Measurements from ENCODE around the gene ZNF790.

The ZNF790 gene

GRCh38 chr19:36837906-36838783, at the start of gene ZNF790:
ZNF790 (minus strand) TSS chr19:36838387; CDS start chr19:36825619, 12,768 bp downstream.
- peak within 1 kb of the TSS; percentile 71 for H3K4me3 Mint-ChIP-seq
- H3K27ac Mint-ChIP-seq, result peak within 1 kb of the TSS; percentile 67
- H3K36me3 Mint-ChIP-seq (ENCODE audit: low read depth), result peaks cover 42% of the 10 kb centered on the region
- H3K9me3 Mint-ChIP-seq, result peaks cover 44% of the 10 kb centered on the region
- H3K4me1 Mint-ChIP-seq (ENCODE audit: low read depth), result peaks cover 4% of the 10 kb centered on the region
- H3K27me3 Mint-ChIP-seq (ENCODE audit: low read depth), result no peaks in the 10 kb centered on the region

GRCh38 chr19:36876993-36877938, 39.1 kb upstream of the ZNF790 start:
- Mint-ChIP-seq H3K9me3 (peaks cover 61% of the 10 kb centered on the region), H3K4me1 (ENCODE audit: low read depth) (no peaks in the 10 kb centered on the region), H3K36me3 (ENCODE audit: low read depth) (peaks cover 38% of the 10 kb centered on the region), H3K27me3 (ENCODE audit: low read depth) (no peaks in the 10 kb centered on the region), H3K27ac (no peak overlapping the region), H3K4me3 (no peak overlapping the region)

DNA sequence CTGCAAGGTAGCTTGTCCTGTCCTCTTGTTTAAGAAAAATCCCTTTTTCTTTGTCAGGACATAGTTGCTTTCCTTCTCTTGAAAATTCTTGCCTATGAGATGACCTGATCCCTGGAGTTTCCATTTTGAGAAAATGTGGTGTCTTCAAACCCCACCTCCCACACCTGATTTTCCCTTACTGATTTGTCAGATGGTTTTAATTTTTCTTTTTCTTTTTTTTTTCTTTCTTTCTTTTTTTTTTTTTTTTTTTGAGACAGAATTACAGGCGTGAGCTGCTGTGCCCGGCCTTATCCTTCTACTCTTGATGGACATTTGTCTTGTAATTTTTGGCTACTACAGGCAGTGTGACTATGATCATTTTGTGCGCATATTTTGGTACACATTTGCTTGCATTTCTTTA, 13.7 kb upstream of the ZNF790 start:
- Mint-ChIP-seq H3K4me1 (ENCODE audit: low read depth) (peaks cover 4% of the 10 kb centered on the region), H3K36me3 (ENCODE audit: low read depth) (peaks cover 37% of the 10 kb centered on the region), H3K9me3 (peaks cover 37% of the 10 kb centered on the region), H3K27ac (no peak overlapping the region), H3K4me3 (no peak overlapping the region), H3K27me3 (ENCODE audit: low read depth) (no peaks in the 10 kb centered on the region)

- peaks cover 29% of the 10 kb centered on the region for H3K36me3 Mint-ChIP-seq (ENCODE audit: low read depth)
- no peaks in the 10 kb centered on the region for H3K27me3 Mint-ChIP-seq (ENCODE audit: low read depth)
- H3K9me3 Mint-ChIP-seq, result peaks cover 30% of the 10 kb centered on the region
- H3K27ac Mint-ChIP-seq, result no peak within 1 kb of the TSS
- H3K4me3 Mint-ChIP-seq, result no peak within 1 kb of the TSS
- H3K4me1 Mint-ChIP-seq (ENCODE audit: low read depth), result peaks cover 4% of the 10 kb centered on the region
These were observed 12.6 kb upstream of the ZNF790 start, which contains the start of gene ZNF345 for GRCh38 chr19:36850559-36851442. ZNF345 (plus strand) TSS chr19:36850876; CDS start chr19:36876831, 25,955 bp downstream.

GRCh38 chr19:36849701-36850558, 11.7 kb upstream of the ZNF790 start:
- H3K4me1 Mint-ChIP-seq (ENCODE audit: low read depth), result peaks cover 4% of the 10 kb centered on the region
- peaks cover 33% of the 10 kb centered on the region for H3K9me3 Mint-ChIP-seq
- peaks cover 32% of the 10 kb centered on the region for H3K36me3 Mint-ChIP-seq (ENCODE audit: low read depth)
- no peak overlapping the region for H3K4me3 Mint-ChIP-seq
- no peaks in the 10 kb centered on the region for H3K27me3 Mint-ChIP-seq (ENCODE audit: low read depth)
- H3K27ac Mint-ChIP-seq, result no peak overlapping the region

GRCh38 chr19:36847968-36848367, 9.8 kb upstream of the ZNF790 start:
- Mint-ChIP-seq H3K27ac (peak overlapping the region; percentile 87), H3K4me3 (no peak overlapping the region)

GRCh38 chr19:36838784-36839324, 667 bp upstream of the ZNF790 start:
- peak overlapping the region; percentile 71 for H3K4me3 Mint-ChIP-seq
- peaks cover 40% of the 10 kb centered on the region for H3K36me3 Mint-ChIP-seq (ENCODE audit: low read depth)
- peaks cover 4% of the 10 kb centered on the region for H3K4me1 Mint-ChIP-seq (ENCODE audit: low read depth)
- no peaks in the 10 kb centered on the region for H3K27me3 Mint-ChIP-seq (ENCODE audit: low read depth)
- peaks cover 38% of the 10 kb centered on the region for H3K9me3 Mint-ChIP-seq
- H3K27ac Mint-ChIP-seq, result peak overlapping the region; percentile 67

More at GRCh38 chr19:36847968-36848367, 9.8 kb upstream of the ZNF790 start:
- peaks cover 4% of the 10 kb centered on the region for H3K4me1 Mint-ChIP-seq (ENCODE audit: low read depth)
- H3K9me3 Mint-ChIP-seq, result peaks cover 24% of the 10 kb centered on the region
- no peaks in the 10 kb centered on the region for H3K27me3 Mint-ChIP-seq (ENCODE audit: low read depth)
- peaks cover 30% of the 10 kb centered on the region for H3K36me3 Mint-ChIP-seq (ENCODE audit: low read depth)

DNA sequence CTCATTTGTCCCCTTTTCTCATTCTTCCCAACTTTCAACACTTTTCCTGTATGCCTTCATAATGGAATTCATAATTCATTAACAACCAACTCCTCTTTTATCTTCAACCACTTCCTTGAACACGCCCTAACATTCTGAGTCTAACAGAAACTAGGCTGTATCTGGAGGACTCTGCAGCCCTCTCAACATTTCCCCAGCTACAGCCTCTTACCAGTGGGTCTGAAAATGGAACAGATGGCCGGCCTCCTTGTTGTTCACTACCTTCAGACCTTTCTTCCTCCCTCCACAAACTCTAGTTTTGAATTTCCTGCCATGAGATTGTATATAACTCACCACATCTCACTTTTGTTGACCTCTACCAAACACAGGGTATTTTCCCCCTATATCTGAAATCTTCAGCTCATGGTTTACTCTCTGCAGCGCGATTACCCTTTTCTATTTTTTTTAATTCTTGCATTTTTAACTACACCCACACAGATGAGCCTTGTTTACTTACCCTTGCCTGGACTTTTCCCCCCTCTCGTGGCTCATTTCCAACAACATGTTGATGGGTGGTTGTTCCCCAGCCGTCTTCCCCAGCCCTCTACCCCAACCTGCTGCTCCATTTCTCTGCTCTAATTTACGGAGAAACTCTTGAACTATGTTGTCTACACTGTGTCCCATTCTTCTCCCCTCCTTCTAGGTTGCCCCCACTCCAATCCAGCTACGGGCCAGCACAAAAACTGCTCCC, 846 bp downstream of the ZNF790 start:
- peaks cover 49% of the 10 kb centered on the region for H3K9me3 Mint-ChIP-seq
- peaks cover 46% of the 10 kb centered on the region for H3K36me3 Mint-ChIP-seq (ENCODE audit: low read depth)
- peaks cover 4% of the 10 kb centered on the region for H3K4me1 Mint-ChIP-seq (ENCODE audit: low read depth)
- H3K27me3 Mint-ChIP-seq (ENCODE audit: low read depth), result no peaks in the 10 kb centered on the region
- H3K4me3 Mint-ChIP-seq, result no peak overlapping the region
- no peak overlapping the region for H3K27ac Mint-ChIP-seq

- peaks cover 57% of the 10 kb centered on the region for H3K36me3 Mint-ChIP-seq (ENCODE audit: low read depth)
- peaks cover 68% of the 10 kb centered on the region for H3K9me3 Mint-ChIP-seq
These were observed 4.8 kb downstream of the ZNF790 start for GRCh38 chr19:36833430-36833829.

GRCh38 chr19:36821758-36822157, 16.4 kb downstream of the ZNF790 start:
- H3K36me3 Mint-ChIP-seq (ENCODE audit: low read depth), result peaks cover 60% of the 10 kb centered on the region
- H3K27ac Mint-ChIP-seq, result no peak overlapping the region
- H3K27me3 Mint-ChIP-seq (ENCODE audit: low read depth), result no peaks in the 10 kb centered on the region
- H3K4me3 Mint-ChIP-seq, result no peak overlapping the region
- H3K9me3 Mint-ChIP-seq, result peaks cover 65% of the 10 kb centered on the region
- no peaks in the 10 kb centered on the region for H3K4me1 Mint-ChIP-seq (ENCODE audit: low read depth)

More at GRCh38 chr19:36833430-36833829, 4.8 kb downstream of the ZNF790 start:
- Mint-ChIP-seq H3K4me1 (ENCODE audit: low read depth) (no peaks in the 10 kb centered on the region), H3K4me3 (no peak overlapping the region), H3K27ac (no peak overlapping the region), H3K27me3 (ENCODE audit: low read depth) (no peaks in the 10 kb centered on the region)

DNA sequence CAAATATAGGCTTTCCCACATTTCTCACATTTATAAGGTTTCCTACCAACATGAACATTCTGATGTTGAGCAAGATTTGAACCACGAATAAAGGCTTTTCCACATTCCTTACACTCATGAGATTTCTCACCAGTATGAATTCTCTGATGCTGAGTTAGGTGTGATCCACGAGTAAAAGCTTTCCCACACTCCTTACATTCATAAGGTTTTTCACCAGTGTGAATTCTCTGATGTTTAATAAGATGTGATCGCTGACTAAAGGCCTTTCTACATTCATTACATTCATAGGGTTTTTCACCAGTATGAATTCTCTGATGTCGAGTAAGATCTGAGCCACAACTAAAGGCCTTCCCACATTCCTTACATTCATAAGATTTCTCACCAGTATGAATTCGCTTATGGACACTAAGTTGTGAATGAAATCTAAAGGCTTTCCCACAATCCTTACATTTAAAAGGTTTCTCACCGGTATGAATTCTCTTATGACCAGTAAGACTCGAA, 19.0 kb downstream of the ZNF790 start:
- H3K4me3 Mint-ChIP-seq, result no peak overlapping the region
- peaks cover 54% of the 10 kb centered on the region for H3K9me3 Mint-ChIP-seq
- H3K4me1 Mint-ChIP-seq (ENCODE audit: low read depth), result no peaks in the 10 kb centered on the region
- H3K27me3 Mint-ChIP-seq (ENCODE audit: low read depth), result no peaks in the 10 kb centered on the region
- peaks cover 45% of the 10 kb centered on the region for H3K36me3 Mint-ChIP-seq (ENCODE audit: low read depth)
- H3K27ac Mint-ChIP-seq, result no peak overlapping the region

DNA sequence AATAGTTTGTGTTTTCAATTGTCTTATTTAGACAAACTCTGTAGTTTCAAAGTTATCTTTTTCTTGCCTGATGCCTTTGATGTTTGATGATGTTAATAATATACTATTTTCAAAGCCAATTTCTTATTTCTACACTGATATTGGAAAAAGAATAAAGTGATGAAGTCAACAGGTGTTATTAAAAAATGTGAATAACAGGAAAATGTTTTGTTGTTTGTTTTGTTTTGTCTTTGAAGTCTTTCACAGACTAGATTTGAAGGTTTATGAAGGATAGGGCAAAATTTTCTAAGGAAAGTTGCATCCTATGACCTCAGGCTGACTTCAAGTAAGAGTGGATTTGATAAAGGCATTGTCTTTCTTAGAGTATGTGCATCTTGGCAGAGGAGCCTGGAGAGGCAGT, 31.2 kb downstream of the ZNF790 start:
- no peaks in the 10 kb centered on the region for H3K27me3 Mint-ChIP-seq (ENCODE audit: low read depth)
- H3K9me3 Mint-ChIP-seq, result peaks cover 55% of the 10 kb centered on the region
- no peak overlapping the region for H3K27ac Mint-ChIP-seq
- no peak overlapping the region for H3K4me3 Mint-ChIP-seq
- H3K4me1 Mint-ChIP-seq (ENCODE audit: low read depth), result no peaks in the 10 kb centered on the region
- peaks cover 5% of the 10 kb centered on the region for H3K36me3 Mint-ChIP-seq (ENCODE audit: low read depth)

All from T-helper 1 cell treated with Interleukin-12 subunit alpha and Interleukin-12 subunit beta and Interleukin-4 antibody, amounts not matched to agents 30 μg/mL and 1 μg/mL, for 36 hours (primary cell).